ENCODE data around the gene PELI3. TPM values are rescaled to one million over a fixed set of nuclear protein-coding genes. Genes with fewer than 3 reads are reported as not detected.

The PELI3 gene
- total and polyA plus RNA-seq, 8 donors, result 3.9 to 12.9 (median 6.1) TPM

- intact Hi-C loops (cut with DNase I), result no loop called here
- DNase-seq (no peak), ATAC-seq (no peak)
- no peak overlapping the region for H3K4me3 ChIP-seq
- H3K4me1 ChIP-seq, result peaks cover 9 to 22% of the 10 kb centered on the region in 2 donors
- TF ChIP-seq CTCF (IDR thresholded peaks at IDR 0.05), result no peak
- H3K9me3 ChIP-seq, result no peaks in the 10 kb centered on the region
- H3K27ac ChIP-seq, result no peak overlapping the region
- peaks cover 0 to 26% of the 10 kb centered on the region in 2 donors for H3K36me3 ChIP-seq
- no peaks in the 10 kb centered on the region for H3K27me3 ChIP-seq
Observed at GRCh38 chr11:66469441-66469840, 2.7 kb downstream of the PELI3 start.

DNA sequence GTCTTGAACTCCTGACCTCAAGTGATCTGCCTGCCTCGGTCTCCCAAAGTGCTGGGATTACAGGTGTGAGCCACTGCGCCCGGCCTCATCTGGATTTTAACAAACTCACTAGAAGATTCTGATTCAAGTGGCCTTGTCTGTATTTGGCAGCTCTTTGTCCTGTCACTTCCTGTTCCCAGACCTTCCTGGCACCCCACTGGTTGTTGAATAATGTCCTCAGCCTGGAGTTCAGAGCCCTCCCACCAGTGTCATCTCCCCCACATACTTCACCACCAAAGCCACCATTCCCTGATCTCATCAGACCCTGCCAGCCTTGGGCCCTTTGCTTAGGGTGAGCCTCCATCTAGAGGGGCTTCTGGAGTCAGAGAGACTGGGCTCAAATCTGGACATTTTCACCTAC lies 3.3 kb downstream of the PELI3 start:
- DNase-seq (no peak), ATAC-seq (no peak)
- H3K4me3 ChIP-seq, result no peak overlapping the region
- H3K27me3 ChIP-seq, result no peaks in the 10 kb centered on the region
- intact Hi-C loops (cut with DNase I), result no loop called here
- peaks cover 9 to 22% of the 10 kb centered on the region in 2 donors for H3K4me1 ChIP-seq
- no peak for TF ChIP-seq CTCF (IDR thresholded peaks at IDR 0.05)
- no peak overlapping the region for H3K27ac ChIP-seq
- H3K9me3 ChIP-seq, result no peaks in the 10 kb centered on the region
- H3K36me3 ChIP-seq, result peaks cover 0 to 32% of the 10 kb centered on the region in 2 donors

DNA sequence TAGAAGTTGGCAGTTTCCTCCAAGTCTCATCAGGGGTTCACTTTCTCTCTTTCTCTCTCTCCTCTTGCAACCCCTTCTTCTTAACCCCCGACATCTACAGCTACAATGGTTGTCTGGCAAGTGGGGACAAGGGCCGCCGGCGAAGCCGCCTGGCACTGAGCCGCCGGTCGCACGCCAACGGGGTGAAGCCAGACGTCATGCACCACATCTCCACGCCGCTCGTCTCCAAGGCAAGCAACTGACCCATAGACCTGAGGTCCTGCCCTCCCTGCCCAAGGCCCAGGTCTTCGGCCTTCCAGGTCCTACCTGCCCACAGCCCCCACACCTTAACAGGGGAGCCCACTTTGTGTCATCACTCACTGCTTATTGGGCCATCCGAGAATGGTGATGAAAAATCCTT lies 4.4 kb downstream of the PELI3 start:
- no peak for TF ChIP-seq CTCF (IDR thresholded peaks at IDR 0.05)
- intact Hi-C loops (cut with DNase I), result no loop called here
- Histone ChIP-seq H3K27me3 (no peaks in the 10 kb centered on the region), H3K36me3 (peaks cover 0 to 43% of the 10 kb centered on the region in 2 donors), H3K9me3 (no peaks in the 10 kb centered on the region), H3K4me3 (no peak overlapping the region), H3K4me1 (peaks cover 9 to 15% of the 10 kb centered on the region in 2 donors), H3K27ac (no peak overlapping the region)
- DNase-seq (no peak), ATAC-seq (no peak)

GRCh38 chr11:66472054-66472453 lies 5.3 kb downstream of the PELI3 start:
- Histone ChIP-seq H3K27me3 (no peaks in the 10 kb centered on the region), H3K36me3 (peaks cover 0 to 44% of the 10 kb centered on the region in 2 donors), H3K27ac (no peak overlapping the region), H3K4me1 (peaks cover 9 to 14% of the 10 kb centered on the region in 2 donors), H3K9me3 (no peaks in the 10 kb centered on the region), H3K4me3 (no peak overlapping the region)
- no peak for TF ChIP-seq CTCF (IDR thresholded peaks at IDR 0.05)
- intact Hi-C loops (cut with DNase I), result no loop called here
- no peak for ATAC-seq
- DNase-seq, result no peak

DNA sequence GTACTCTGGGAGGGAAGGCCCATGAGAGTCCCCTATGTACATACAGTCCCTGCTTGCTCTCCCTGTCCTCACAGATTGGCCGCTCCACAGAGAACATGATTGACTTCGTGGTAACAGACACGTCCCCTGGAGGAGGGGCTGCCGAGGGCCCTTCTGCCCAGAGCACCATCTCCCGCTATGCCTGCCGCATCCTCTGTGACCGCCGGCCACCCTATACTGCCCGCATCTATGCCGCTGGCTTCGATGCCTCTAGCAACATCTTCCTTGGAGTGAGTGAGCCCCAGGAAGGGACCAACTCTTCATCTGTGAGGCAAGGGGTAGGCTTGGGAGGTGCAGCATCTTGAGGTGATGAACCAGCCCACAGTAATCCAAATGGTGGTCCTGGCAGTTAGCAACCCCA lies 6.5 kb downstream of the PELI3 start:
- Histone ChIP-seq H3K27ac (no peak overlapping the region), H3K36me3 (peaks cover 0 to 44% of the 10 kb centered on the region in 2 donors), H3K9me3 (no peaks in the 10 kb centered on the region), H3K4me3 (no peak overlapping the region), H3K27me3 (no peaks in the 10 kb centered on the region), H3K4me1 (peaks cover 0 to 4% of the 10 kb centered on the region in 2 donors)
- intact Hi-C loops (cut with DNase I), result no loop called here
- TF ChIP-seq CTCF (IDR thresholded peaks at IDR 0.05), result no peak
- DNase-seq (no peak), ATAC-seq (no peak)
